Liver (tissue), 9 donors: ENCODE data around the gene TRIM45. TPM values are rescaled to one million over a fixed set of nuclear protein-coding genes. Genes with fewer than 3 reads are reported as not detected.

Experiments used
- DNase-seq: peaks from one replicate; pipeline ENCODE4 v3.0.0-alpha.2; 2017; ENCODE audit warnings: low spot score
- H3K27ac ChIP-seq, 2 donors: one replicate each; pipeline ENCODE4 v1.7.0; 2013; ENCODE audit warnings: inconsistent platforms in 2 of 2, low read length in 2 of 2, control low read depth in 1 of 2, low read depth in 1 of 2, mild to moderate bottlenecking in 1 of 2
- H3K27me3 ChIP-seq, 4 donors: one replicate each; pipeline versions ENCODE4 v1.6.1 to v1.7.0; 2013; ENCODE audit warnings: low read length in 3 of 4, inconsistent platforms in 1 of 4, mild to moderate bottlenecking in 1 of 4, moderate library complexity in 1 of 4; ENCODE audit not compliant: control insufficient read depth in 4 of 4, insufficient read depth in 4 of 4
- H3K36me3 ChIP-seq, 4 donors: one replicate each; pipeline versions ENCODE4 v1.6.1 to v1.7.0; 2013; ENCODE audit warnings: low read length in 3 of 4, mild to moderate bottlenecking in 3 of 4, low read depth in 1 of 4, moderate library complexity in 1 of 4; ENCODE audit not compliant: control insufficient read depth in 4 of 4, insufficient read depth in 3 of 4
- H3K4me1 ChIP-seq, 4 donors: one replicate each; pipeline versions ENCODE4 v1.6.1 to v1.7.0; 2013; ENCODE audit warnings: low read length in 3 of 4, mild to moderate bottlenecking in 3 of 4, moderate library complexity in 1 of 4; ENCODE audit not compliant: control insufficient read depth in 4 of 4, insufficient read depth in 4 of 4
- H3K4me3 ChIP-seq, 3 donors: one replicate each; pipeline versions ENCODE4 v1.6.1 to v1.7.0; 2013; ENCODE audit warnings: low read length in 3 of 3, control low read depth in 1 of 3, low read depth in 1 of 3, mild to moderate bottlenecking in 1 of 3
- H3K9ac ChIP-seq, 2 donors: one replicate each; pipeline ENCODE4 v1.7.0; 2013; ENCODE audit warnings: low read length in 2 of 2, mild to moderate bottlenecking in 2 of 2, moderate library complexity in 2 of 2, control low read depth in 1 of 2, low read depth in 1 of 2
- H3K9me3 ChIP-seq, 4 donors: one replicate each; pipeline versions ENCODE4 v1.6.1 to v1.7.0; 2013; ENCODE audit warnings: low read length in 3 of 4; ENCODE audit not compliant: control insufficient read depth in 4 of 4
- EGR1 ChIP-seq, 2 donors: IDR thresholded peaks; 2 replicates each; pipeline ENCODE4 v1.6.1; 2016 to 2018; ENCODE audit warnings: antibody characterized with exemption in 2 of 2, low read depth in 2 of 2
- FOXA1 ChIP-seq: IDR thresholded peaks from 2 replicates; pipeline ENCODE4 v1.6.1; 2016; ENCODE audit warnings: antibody characterized with exemption
- FOXA2 ChIP-seq: IDR thresholded peaks from 2 replicates; pipeline ENCODE4 v1.6.1; 2016; ENCODE audit warnings: antibody characterized with exemption
- HNF4A ChIP-seq, 2 donors: conservative IDR thresholded peaks; 2 replicates each; pipeline ENCODE4 v1.6.1; 2016; ENCODE audit warnings: antibody characterized with exemption in 2 of 2, mild to moderate bottlenecking in 2 of 2
- HNF4G ChIP-seq: IDR thresholded peaks from 2 replicates; pipeline ENCODE4 v1.6.1; 2016; ENCODE audit warnings: antibody characterized with exemption
- JUND ChIP-seq, 2 donors: IDR thresholded peaks; 2 replicates each; pipeline ENCODE4 v1.6.1; 2016; ENCODE audit warnings: antibody characterized with exemption in 2 of 2
- TAF1 ChIP-seq: conservative IDR thresholded peaks from 2 replicates; pipeline ENCODE4 v1.6.1; 2016; ENCODE audit warnings: antibody characterized with exemption, mild to moderate bottlenecking
- YY1 ChIP-seq: IDR thresholded peaks from 2 replicates; pipeline ENCODE4 v1.6.1; 2016; ENCODE audit warnings: antibody characterized with exemption, mild to moderate bottlenecking
- WGBS: extraction: QIAGEN DNeasy Blood & Tissue Kit; methylation state at CpG from one replicate; pipeline ENCODE4 v1.1.7; 2013; 5-methylcytosine and 5-hydroxymethylcytosine counted together
- polyA plus RNA-seq, 2 donors: library from polyadenylated mRNA; stranded (reverse) in 1 of 2; unstranded in 1 of 2; fragments of 200-250 nt in 1 of 2; fragments of >200 nt in 1 of 2; fragmentation: Nextera tagmentation in 1 of 2; extraction: Ambion mirVana in 1 of 2; gene quantifications; one replicate each; pipeline versions ENCODE4 v1.2.1 to v1.2.3, GENCODE V29; 2013 to 2015
- total RNA-seq, 2 donors: library from RNA; depleted of rRNA; stranded (reverse); fragments of >200 nt; gene quantifications; one replicate each; pipeline ENCODE4 v1.2.3, GENCODE V29; 2014
- TF ChIP-seq, protein P1 (sequence below): fragments of 150-350 bp; IDR thresholded peaks from 2 replicates; pipeline ENCODE4 v1.5.1; 2017; ENCODE audit warnings: improper control_type of control experiment, low read depth, low read length; ENCODE audit not compliant: missing input control
- TF ChIP-seq, protein P2 (sequence below): IDR thresholded peaks from 2 replicates; pipeline ENCODE4 v1.6.1; 2016; ENCODE audit warnings: antibody characterized with exemption, mild to moderate bottlenecking
- TF ChIP-seq, protein P3 (sequence below): IDR thresholded peaks from 2 replicates; pipeline ENCODE4 v1.6.1; 2016; ENCODE audit warnings: antibody characterized with exemption
- donor health status: healthy.
- donor health status: healthy.
- donor health status: healthy.
- donor health status: healthy.
- donor health status: healthy.

Gene TRIM45
- total and polyA plus RNA-seq, 4 donors, result 0.28 to 1.5 (median 0.52) TPM

DNA sequence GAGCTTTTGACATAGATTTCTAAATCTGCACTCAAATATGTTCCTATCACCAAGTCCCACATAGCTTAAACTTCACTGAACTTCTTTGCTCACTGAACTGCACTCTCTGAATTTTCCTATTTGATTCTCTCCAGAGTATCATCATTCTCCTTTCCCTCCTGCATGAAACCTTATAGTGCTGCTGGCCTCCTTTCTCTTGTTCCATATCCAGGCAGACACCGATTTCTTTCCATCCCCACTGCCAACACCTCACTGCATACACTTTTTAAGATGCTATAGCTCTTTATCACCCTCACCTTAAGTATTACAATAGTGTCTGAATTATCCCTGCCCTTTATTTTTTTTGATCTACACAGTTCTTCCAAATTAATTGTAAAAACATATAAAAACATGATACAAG lies 3.1 kb upstream of the TRIM45 start:
- Histone ChIP-seq H3K9ac (no peak overlapping the region), H3K9me3 (no peaks in the 10 kb centered on the region), H3K4me1 (peaks cover 5 to 14% (median 7%) of the 10 kb centered on the region in 4 donors), H3K4me3 (no peak overlapping the region), H3K36me3 (no peaks in the 10 kb centered on the region), H3K27ac (no peak overlapping the region), H3K27me3 (no peaks in the 10 kb centered on the region)
- DNase-seq, result no peak
- 78% methylated on average over 1 of the region's 1 CpG for WGBS
- TF ChIP-seq HNF4A (conservative IDR thresholded peaks at IDR 0.05), result no peak
- TF ChIP-seq, protein P1, sequence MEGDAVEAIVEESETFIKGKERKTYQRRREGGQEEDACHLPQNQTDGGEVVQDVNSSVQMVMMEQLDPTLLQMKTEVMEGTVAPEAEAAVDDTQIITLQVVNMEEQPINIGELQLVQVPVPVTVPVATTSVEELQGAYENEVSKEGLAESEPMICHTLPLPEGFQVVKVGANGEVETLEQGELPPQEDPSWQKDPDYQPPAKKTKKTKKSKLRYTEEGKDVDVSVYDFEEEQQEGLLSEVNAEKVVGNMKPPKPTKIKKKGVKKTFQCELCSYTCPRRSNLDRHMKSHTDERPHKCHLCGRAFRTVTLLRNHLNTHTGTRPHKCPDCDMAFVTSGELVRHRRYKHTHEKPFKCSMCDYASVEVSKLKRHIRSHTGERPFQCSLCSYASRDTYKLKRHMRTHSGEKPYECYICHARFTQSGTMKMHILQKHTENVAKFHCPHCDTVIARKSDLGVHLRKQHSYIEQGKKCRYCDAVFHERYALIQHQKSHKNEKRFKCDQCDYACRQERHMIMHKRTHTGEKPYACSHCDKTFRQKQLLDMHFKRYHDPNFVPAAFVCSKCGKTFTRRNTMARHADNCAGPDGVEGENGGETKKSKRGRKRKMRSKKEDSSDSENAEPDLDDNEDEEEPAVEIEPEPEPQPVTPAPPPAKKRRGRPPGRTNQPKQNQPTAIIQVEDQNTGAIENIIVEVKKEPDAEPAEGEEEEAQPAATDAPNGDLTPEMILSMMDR, result no peak
- no peak for TF ChIP-seq TAF1
- TF ChIP-seq FOXA1, result no peak
- TF ChIP-seq, protein P2, sequence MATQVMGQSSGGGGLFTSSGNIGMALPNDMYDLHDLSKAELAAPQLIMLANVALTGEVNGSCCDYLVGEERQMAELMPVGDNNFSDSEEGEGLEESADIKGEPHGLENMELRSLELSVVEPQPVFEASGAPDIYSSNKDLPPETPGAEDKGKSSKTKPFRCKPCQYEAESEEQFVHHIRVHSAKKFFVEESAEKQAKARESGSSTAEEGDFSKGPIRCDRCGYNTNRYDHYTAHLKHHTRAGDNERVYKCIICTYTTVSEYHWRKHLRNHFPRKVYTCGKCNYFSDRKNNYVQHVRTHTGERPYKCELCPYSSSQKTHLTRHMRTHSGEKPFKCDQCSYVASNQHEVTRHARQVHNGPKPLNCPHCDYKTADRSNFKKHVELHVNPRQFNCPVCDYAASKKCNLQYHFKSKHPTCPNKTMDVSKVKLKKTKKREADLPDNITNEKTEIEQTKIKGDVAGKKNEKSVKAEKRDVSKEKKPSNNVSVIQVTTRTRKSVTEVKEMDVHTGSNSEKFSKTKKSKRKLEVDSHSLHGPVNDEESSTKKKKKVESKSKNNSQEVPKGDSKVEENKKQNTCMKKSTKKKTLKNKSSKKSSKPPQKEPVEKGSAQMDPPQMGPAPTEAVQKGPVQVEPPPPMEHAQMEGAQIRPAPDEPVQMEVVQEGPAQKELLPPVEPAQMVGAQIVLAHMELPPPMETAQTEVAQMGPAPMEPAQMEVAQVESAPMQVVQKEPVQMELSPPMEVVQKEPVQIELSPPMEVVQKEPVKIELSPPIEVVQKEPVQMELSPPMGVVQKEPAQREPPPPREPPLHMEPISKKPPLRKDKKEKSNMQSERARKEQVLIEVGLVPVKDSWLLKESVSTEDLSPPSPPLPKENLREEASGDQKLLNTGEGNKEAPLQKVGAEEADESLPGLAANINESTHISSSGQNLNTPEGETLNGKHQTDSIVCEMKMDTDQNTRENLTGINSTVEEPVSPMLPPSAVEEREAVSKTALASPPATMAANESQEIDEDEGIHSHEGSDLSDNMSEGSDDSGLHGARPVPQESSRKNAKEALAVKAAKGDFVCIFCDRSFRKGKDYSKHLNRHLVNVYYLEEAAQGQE, result no peak

DNA sequence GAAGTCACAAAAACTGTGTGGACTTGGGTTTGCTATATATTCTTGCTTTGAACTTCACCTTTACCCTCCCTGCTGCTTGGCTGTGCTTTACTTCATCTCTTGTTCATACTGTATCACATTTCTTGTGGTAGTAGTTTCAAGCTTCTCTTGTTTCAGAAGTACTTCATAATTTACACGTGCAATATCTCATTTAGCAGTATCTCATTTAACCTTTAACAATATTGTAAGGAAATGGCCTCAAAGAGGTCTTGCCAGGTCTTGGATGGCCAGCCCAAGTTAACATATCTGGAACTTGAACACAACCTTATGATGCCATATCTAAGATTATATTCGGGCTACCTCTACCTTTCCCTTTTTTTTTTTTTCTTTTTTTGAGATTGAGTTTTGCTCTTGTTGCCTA lies 1.7 kb upstream of the TRIM45 start:
- DNase-seq, result no peak
- H3K9me3 ChIP-seq, result no peaks in the 10 kb centered on the region
- no peaks in the 10 kb centered on the region for H3K36me3 ChIP-seq
- no peaks in the 10 kb centered on the region for H3K27me3 ChIP-seq
- 95% methylated on average over 2 of the region's 2 CpGs for WGBS
- TF ChIP-seq YY1, result no peak
- TF ChIP-seq EGR1 (IDR thresholded peaks at IDR 0.05; ENCODE audit: low read depth in 2 of 2), result no peak
- TF ChIP-seq, protein P3, sequence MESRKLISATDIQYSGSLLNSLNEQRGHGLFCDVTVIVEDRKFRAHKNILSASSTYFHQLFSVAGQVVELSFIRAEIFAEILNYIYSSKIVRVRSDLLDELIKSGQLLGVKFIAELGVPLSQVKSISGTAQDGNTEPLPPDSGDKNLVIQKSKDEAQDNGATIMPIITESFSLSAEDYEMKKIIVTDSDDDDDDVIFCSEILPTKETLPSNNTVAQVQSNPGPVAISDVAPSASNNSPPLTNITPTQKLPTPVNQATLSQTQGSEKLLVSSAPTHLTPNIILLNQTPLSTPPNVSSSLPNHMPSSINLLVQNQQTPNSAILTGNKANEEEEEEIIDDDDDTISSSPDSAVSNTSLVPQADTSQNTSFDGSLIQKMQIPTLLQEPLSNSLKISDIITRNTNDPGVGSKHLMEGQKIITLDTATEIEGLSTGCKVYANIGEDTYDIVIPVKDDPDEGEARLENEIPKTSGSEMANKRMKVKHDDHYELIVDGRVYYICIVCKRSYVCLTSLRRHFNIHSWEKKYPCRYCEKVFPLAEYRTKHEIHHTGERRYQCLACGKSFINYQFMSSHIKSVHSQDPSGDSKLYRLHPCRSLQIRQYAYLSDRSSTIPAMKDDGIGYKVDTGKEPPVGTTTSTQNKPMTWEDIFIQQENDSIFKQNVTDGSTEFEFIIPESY, result no peak
- no peak for TF ChIP-seq JUND (IDR thresholded peaks at IDR 0.05)
- no peak for TF ChIP-seq HNF4G
- TF ChIP-seq HNF4A (conservative IDR thresholded peaks at IDR 0.05), result no peak
- TF ChIP-seq FOXA2, result no peak
- TF ChIP-seq, protein P2, result no peak
- peaks cover 5 to 16% (median 8%) of the 10 kb centered on the region in 4 donors for H3K4me1 ChIP-seq
- H3K27ac ChIP-seq, result no peak overlapping the region
- no peak overlapping the region for H3K9ac ChIP-seq
- no peak overlapping the region for H3K4me3 ChIP-seq
